Measurements from ENCODE around the gene GARNL3. TPM values are rescaled to one million over a fixed set of nuclear protein-coding genes. Genes with fewer than 3 reads are reported as not detected.

The GARNL3 gene
- total and polyA plus RNA-seq, 3 experiments from 2014 or later: 0.25 to 3.5 (median 2.5) TPM

DNA sequence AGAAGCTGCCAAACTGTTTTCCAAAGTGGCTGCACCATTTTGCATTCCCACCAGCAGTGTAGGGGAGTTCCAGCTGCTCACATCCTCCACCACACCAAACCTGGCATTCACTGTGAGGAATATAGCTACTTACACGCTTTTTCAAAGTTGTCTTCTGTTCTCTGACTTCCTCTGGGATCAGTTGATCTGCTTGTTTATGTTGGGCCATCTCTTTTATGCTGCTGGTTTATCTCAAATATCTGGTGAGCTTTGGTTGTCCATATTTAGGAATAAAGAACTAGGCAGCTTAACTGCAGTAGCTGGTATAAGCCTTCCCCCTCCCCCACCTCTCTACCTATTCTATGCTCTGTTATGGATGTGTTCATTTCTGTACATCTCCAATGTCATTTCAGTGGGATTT is 151.1 kb downstream of the GARNL3 start:
- H3K4me1 ChIP-seq (ENCODE audit: insufficient read depth, low read length): no peaks in the 10 kb centered on the region
- ChIA-PET POLR2A (no interaction called here), CTCF (interaction anchor here (0.9 kb wide), 1 partner anchor 201 kb away, joined by 3 read pairs; no protein-coding TSS in a partner anchor)
- Mint-ChIP-seq H3K9me3 (no peaks in the 10 kb centered on the region), H3K27me3 (peaks cover 4 to 31% of the 10 kb centered on the region in 2 donors), H3K4me3 (no peak overlapping the region), H3K4me1 (peaks cover 0 to 2% (median 0%) of the 10 kb centered on the region in 3 donors), H3K27ac (peak overlapping the region in 1 of 8 donors; percentile 74), H3K36me3 (no peaks in the 10 kb centered on the region)
- no peak overlapping the region for H3K27ac ChIP-seq (ENCODE audit: low read depth, low read length)
- no peaks in the 10 kb centered on the region for H3K9me3 ChIP-seq (ENCODE audit: low read length)
- H3K27me3 ChIP-seq (ENCODE audit: insufficient read depth, low read length, poor library complexity, severe bottlenecking): no peaks in the 10 kb centered on the region
- no peaks in the 10 kb centered on the region for H3K36me3 ChIP-seq (ENCODE audit: insufficient read depth, low read length)
- H3K4me3 ChIP-seq (ENCODE audit: low read length): no peak overlapping the region
- no peak for DNase-seq

DNA sequence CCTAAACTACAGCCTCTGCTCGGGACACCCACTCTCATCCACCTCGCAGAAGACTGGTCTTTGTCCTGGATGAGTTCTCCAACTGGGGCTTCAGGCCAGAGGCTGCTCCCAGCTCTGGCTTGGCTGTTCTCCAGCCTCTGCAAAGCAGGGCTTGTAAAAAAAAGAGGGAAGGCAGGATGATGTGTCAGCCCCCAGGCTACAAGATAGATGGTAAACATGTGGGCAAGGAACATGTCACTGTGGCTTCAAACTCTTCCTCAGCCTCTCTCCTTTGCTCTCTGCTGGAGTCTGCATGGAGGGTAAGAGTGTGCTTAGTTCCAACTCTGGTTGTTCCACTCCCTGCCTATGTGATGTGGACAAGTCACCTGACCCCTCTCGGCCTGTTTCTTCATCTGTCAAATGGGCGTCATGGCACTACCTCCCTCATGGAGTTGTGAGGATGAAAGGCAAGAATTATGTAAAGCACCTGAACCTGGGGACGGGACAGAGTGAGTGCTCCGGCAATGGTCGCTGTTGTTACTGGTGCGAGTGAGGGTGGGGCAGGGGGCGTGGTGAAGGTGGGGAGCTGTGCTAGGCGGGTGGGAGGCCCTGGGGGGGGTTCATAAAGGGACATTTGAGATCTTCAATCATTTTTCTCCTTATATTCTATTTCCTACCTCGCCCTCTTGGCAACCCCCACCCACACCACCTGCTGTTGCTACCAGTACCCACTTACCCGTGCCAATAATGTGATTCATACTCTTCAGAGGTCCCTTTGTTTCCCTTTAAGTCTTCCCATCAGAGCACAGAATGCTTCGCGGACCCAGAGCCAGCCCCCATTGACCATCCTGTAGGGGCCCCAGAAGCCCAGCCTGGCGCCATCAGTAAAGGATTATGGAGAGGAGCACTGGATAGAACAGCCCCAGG is 152.8 kb downstream of the GARNL3 start:
- Mint-ChIP-seq H3K9me3 (no peaks in the 10 kb centered on the region), H3K27ac (no peak overlapping the region), H3K36me3 (no peaks in the 10 kb centered on the region), H3K4me1 (peaks cover 0 to 2% (median 0%) of the 10 kb centered on the region in 3 donors), H3K27me3 (peaks cover 2 to 19% of the 10 kb centered on the region in 2 donors), H3K4me3 (peak overlapping the region in 1 of 7 donors; percentile 32)
- no peaks in the 10 kb centered on the region for H3K4me1 ChIP-seq (ENCODE audit: insufficient read depth, low read length)
- H3K9me3 ChIP-seq (ENCODE audit: low read length): no peaks in the 10 kb centered on the region
- no peak for DNase-seq
- no peak overlapping the region for H3K27ac ChIP-seq (ENCODE audit: low read depth, low read length)
- no peaks in the 10 kb centered on the region for H3K27me3 ChIP-seq (ENCODE audit: insufficient read depth, low read length, poor library complexity, severe bottlenecking)
- ChIA-PET POLR2A (no interaction called here), CTCF (interaction anchor here (1.4 to 1.8 kb wide), 2 partner anchors 18 to 203 kb away, joined by 4 to 6 read pairs; no protein-coding TSS in a partner anchor)
- no peak overlapping the region for H3K4me3 ChIP-seq (ENCODE audit: low read length)
- H3K36me3 ChIP-seq (ENCODE audit: insufficient read depth, low read length): no peaks in the 10 kb centered on the region

DNA sequence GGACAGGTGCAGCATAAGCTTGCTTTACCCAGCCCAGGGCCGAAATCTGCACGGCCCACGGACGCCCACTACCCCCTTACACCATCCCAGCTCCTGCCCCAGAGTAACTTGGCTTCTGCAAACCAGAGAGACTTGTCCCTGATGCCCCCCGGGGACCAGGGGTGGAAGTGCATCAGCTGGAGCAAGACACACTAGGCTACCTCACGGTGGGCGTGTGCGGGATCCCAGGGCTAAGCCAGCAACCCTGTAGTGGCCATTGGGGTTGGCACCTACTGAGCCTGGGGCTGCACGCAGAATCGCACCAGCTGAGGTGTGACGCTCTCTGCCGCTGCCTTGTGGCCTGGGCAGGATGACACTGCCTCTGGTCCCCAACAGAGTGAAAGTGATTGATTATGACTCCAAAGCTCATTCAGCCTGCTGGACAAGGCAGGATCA is 153.5 kb downstream of the GARNL3 start:
- Histone ChIP-seq H3K4me3 (ENCODE audit: low read length) (no peak overlapping the region), H3K4me1 (ENCODE audit: insufficient read depth, low read length) (peaks cover 6% of the 10 kb centered on the region), H3K27me3 (ENCODE audit: insufficient read depth, low read length, poor library complexity, severe bottlenecking) (no peaks in the 10 kb centered on the region), H3K27ac (ENCODE audit: low read depth, low read length) (no peak overlapping the region), H3K9me3 (ENCODE audit: low read length) (no peaks in the 10 kb centered on the region), H3K36me3 (ENCODE audit: insufficient read depth, low read length) (no peaks in the 10 kb centered on the region)
- Mint-ChIP-seq H3K27me3 (peaks cover 2 to 14% of the 10 kb centered on the region in 2 donors), H3K4me1 (peaks cover 4 to 7% (median 4%) of the 10 kb centered on the region in 3 donors), H3K4me3 (peak overlapping the region in 1 of 7 donors; percentile 65), H3K27ac (no peak overlapping the region), H3K36me3 (no peaks in the 10 kb centered on the region), H3K9me3 (no peaks in the 10 kb centered on the region)
- ChIA-PET POLR2A (no interaction called here), CTCF (interaction anchor here (1.8 kb wide), 1 partner anchor 203 kb away, joined by 6 read pairs; no protein-coding TSS in a partner anchor)
- DNase-seq: peak; percentile 13 to 66 (median 35)

DNA sequence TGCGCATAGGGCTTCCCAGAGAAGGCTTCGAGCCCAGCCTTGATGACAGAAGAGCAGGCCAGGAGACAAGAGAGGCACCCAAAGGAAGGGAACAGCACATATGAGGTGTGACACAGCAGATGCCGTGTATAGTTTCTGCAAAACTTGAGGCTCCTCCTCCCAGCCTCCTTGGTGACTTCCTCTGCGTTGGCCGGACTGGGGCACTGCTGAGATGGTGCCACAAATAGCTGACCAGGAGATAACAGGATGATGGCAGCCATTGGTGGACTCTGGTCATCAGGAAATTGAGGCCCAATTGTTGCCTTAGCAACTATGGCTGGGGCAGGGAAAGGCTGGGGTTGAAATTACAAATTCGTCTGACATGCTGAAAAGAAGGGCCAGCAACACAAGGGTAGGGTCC is 154.8 kb downstream of the GARNL3 start:
- H3K27ac ChIP-seq (ENCODE audit: low read depth, low read length): no peak overlapping the region
- Mint-ChIP-seq H3K4me3 (no peak overlapping the region), H3K9me3 (no peaks in the 10 kb centered on the region), H3K4me1 (peaks cover 16 to 20% (median 16%) of the 10 kb centered on the region in 3 donors), H3K27ac (no peak overlapping the region), H3K36me3 (peaks cover 0 to 6% (median 0%) of the 10 kb centered on the region in 3 donors), H3K27me3 (peaks cover 0 to 7% of the 10 kb centered on the region in 2 donors)
- DNase-seq: no peak
- H3K27me3 ChIP-seq (ENCODE audit: insufficient read depth, low read length, poor library complexity, severe bottlenecking): no peaks in the 10 kb centered on the region
- H3K4me1 ChIP-seq (ENCODE audit: insufficient read depth, low read length): peaks cover 12% of the 10 kb centered on the region
- no peaks in the 10 kb centered on the region for H3K36me3 ChIP-seq (ENCODE audit: insufficient read depth, low read length)
- H3K4me3 ChIP-seq (ENCODE audit: low read length): no peak overlapping the region
- POLR2A ChIA-PET: no interaction called here
- CTCF ChIA-PET: interaction anchor here (0.7 to 1.8 kb wide), 2 partner anchors 205 to 502 kb away, joined by 3 to 6 read pairs; no protein-coding TSS in a partner anchor
- H3K9me3 ChIP-seq (ENCODE audit: low read length): no peaks in the 10 kb centered on the region

DNA sequence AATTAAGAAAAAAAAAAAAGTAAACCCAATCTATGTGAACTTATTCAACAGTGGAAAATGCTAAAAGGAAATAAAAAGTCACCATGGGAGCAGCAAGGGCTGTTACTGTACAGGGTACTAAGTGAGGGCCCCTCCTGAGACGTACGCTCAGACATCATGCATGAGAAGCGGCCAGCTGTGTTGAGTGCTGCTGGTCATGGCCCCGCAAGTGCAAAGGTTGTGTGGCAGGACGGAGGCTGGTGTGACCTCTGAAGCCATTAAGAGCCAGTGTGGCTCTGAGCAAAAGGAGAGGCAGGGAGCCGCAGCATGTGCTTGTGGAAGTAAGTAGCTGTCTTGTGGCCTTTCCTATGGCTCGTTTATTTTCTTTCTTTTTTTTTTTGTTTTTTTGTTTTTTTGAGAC is 156.5 kb downstream of the GARNL3 start:
- no peak overlapping the region for H3K4me3 ChIP-seq (ENCODE audit: low read length)
- no peaks in the 10 kb centered on the region for H3K9me3 Mint-ChIP-seq

DNA sequence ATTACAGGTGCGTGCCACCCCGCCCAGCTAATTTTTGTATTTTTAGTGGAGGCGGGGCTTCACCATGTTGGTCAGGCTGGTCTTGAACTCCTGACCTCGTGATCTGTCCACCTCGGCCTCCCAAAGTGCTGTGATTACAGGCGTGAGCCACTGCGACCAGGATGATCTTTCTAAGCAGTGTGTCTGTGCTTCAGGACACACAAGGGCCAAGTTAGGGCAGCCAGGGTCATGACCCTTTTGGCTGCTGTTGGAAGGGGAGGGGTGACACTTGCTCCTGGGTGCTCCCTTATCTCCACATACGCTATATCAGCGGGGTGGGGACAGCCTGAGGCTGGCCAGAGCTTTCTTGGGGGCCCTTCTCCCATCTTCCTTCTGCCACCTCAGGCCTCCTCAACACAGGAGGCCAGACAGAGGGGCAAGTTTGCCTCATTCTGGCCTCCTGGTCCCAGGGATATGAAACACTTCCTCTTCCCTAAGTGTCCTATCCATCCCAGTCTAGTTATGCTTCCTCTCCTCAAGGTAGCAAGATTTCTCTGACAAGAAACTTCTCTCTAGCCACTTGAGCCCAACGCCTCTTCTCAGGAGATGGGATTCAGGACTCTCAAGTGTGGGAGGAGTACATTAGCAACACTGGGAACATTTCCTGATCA is 157.7 kb downstream of the GARNL3 start:
- H3K4me3 Mint-ChIP-seq: peak overlapping the region in 2 of 7 donors; percentile 96 to 99
- peak overlapping the region in 2 of 8 donors; percentile 43 to 95 for H3K27ac Mint-ChIP-seq

More for the DNA sequence above, 156.5 kb downstream of the GARNL3 start:
- Histone ChIP-seq H3K36me3 (ENCODE audit: insufficient read depth, low read length) (no peaks in the 10 kb centered on the region), H3K27me3 (ENCODE audit: insufficient read depth, low read length, poor library complexity, severe bottlenecking) (no peaks in the 10 kb centered on the region), H3K27ac (ENCODE audit: low read depth, low read length) (no peak overlapping the region), H3K9me3 (ENCODE audit: low read length) (no peaks in the 10 kb centered on the region), H3K4me1 (ENCODE audit: insufficient read depth, low read length) (peaks cover 25% of the 10 kb centered on the region)
- no peak for DNase-seq
- peaks cover 30 to 37% (median 33%) of the 10 kb centered on the region in 3 donors for H3K4me1 Mint-ChIP-seq
- ChIA-PET CTCF (interaction anchor here (1.0 kb wide), 1 partner anchor 12 kb away, joined by 3 read pairs; no protein-coding TSS in a partner anchor), POLR2A (interaction anchor here (0.7 kb wide), 1 partner anchor 196 kb away, joined by 5 read pairs; no protein-coding TSS in a partner anchor)
- H3K36me3 Mint-ChIP-seq: peaks cover 0 to 8% (median 0%) of the 10 kb centered on the region in 3 donors
- H3K4me3 Mint-ChIP-seq: no peak overlapping the region
- H3K27ac Mint-ChIP-seq: peak overlapping the region in 1 of 8 donors; percentile 46
- no peaks in the 10 kb centered on the region for H3K27me3 Mint-ChIP-seq

DNA sequence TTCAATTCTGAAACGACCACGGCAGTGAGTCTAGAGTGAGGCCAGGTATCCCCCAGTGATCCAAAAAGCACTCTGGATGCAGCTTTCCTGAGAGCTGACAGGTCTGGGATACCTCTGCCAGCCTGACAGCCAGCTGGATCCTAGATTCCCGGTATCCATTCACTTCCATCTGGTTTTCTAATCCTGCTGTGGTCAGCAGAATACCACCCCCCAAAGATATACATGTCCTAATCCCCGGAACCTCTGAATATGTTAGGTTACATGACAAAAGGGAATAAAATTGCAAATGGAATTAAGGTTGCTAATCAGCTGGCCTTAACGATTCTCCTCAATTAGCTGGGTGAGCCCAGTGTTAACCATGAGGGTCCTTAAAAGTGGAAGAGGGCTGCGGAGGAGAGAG is 158.2 kb downstream of the GARNL3 start:
- H3K27ac Mint-ChIP-seq: peak overlapping the region in 6 of 8 donors; percentile 68 to 96 (median 88)
- H3K27ac ChIP-seq (ENCODE audit: low read depth, low read length): peak overlapping the region; percentile 78

More for the DNA sequence above, 157.7 kb downstream of the GARNL3 start:
- H3K27me3 ChIP-seq (ENCODE audit: insufficient read depth, low read length, poor library complexity, severe bottlenecking): no peaks in the 10 kb centered on the region
- Mint-ChIP-seq H3K4me1 (peaks cover 38 to 48% (median 42%) of the 10 kb centered on the region in 3 donors), H3K36me3 (peaks cover 0 to 13% (median 3%) of the 10 kb centered on the region in 3 donors), H3K9me3 (no peaks in the 10 kb centered on the region), H3K27me3 (no peaks in the 10 kb centered on the region)
- peak overlapping the region; percentile 78 for H3K27ac ChIP-seq (ENCODE audit: low read depth, low read length)
- H3K9me3 ChIP-seq (ENCODE audit: low read length): no peaks in the 10 kb centered on the region
- H3K4me1 ChIP-seq (ENCODE audit: insufficient read depth, low read length): peaks cover 31% of the 10 kb centered on the region
- H3K4me3 ChIP-seq (ENCODE audit: low read length): no peak overlapping the region
- no peak for DNase-seq
- CTCF ChIA-PET: interaction anchor here (0.6 kb wide), 1 partner anchor 29 kb away, joined by 3 read pairs; no protein-coding TSS in a partner anchor
- POLR2A ChIA-PET: no interaction called here
- no peaks in the 10 kb centered on the region for H3K36me3 ChIP-seq (ENCODE audit: insufficient read depth, low read length)

More for the DNA sequence above, 158.2 kb downstream of the GARNL3 start:
- Histone ChIP-seq H3K9me3 (ENCODE audit: low read length) (no peaks in the 10 kb centered on the region), H3K4me3 (ENCODE audit: low read length) (peak overlapping the region; percentile 81), H3K27me3 (ENCODE audit: insufficient read depth, low read length, poor library complexity, severe bottlenecking) (no peaks in the 10 kb centered on the region), H3K4me1 (ENCODE audit: insufficient read depth, low read length) (peaks cover 31% of the 10 kb centered on the region), H3K36me3 (ENCODE audit: insufficient read depth, low read length) (no peaks in the 10 kb centered on the region)
- Mint-ChIP-seq H3K4me1 (peaks cover 39 to 50% (median 44%) of the 10 kb centered on the region in 3 donors), H3K27me3 (no peaks in the 10 kb centered on the region), H3K36me3 (peaks cover 0 to 14% (median 4%) of the 10 kb centered on the region in 3 donors), H3K4me3 (peak overlapping the region in 6 of 7 donors; percentile 94 to 100 (median 98)), H3K9me3 (no peaks in the 10 kb centered on the region)
- CTCF ChIA-PET: interaction anchor here (0.6 to 1.4 kb wide), 3 partner anchors 28 to 83 kb away, joined by 3 to 4 read pairs (median 3); partner anchors contain the start of gene RPL12
- POLR2A ChIA-PET: interaction anchor here (0.6 kb wide), 1 partner anchor 175 kb away, joined by 12 read pairs; no protein-coding TSS in a partner anchor
- DNase-seq: no peak
